Muscle of arm (tissue), 12 donors: Measurements from ENCODE around the gene STK31. TPM values are rescaled to one million over a fixed set of nuclear protein-coding genes. Genes with fewer than 3 reads are reported as not detected.
"Not testable (repeated sequence)": the region's sequence is repeated elsewhere in the genome, so short reads cannot be mapped to it uniquely, and the experiment has no call there.

Experiments
- DNase-seq: peaks from one replicate; pipeline ENCODE4 v3.0.0-alpha.2; 2013
- polyA plus RNA-seq, 12 donors: library from polyadenylated mRNA; unstranded; fragments of 120-200 nt; gene quantifications; one replicate each; pipeline ENCODE4 v1.2.1, GENCODE V29; 2013; ENCODE audit not compliant: insufficient read length in 12 of 12

The STK31 gene
- polyA plus RNA-seq, 12 donors = 0.53 to 1.9 (median 1.0) TPM; not detected in 2

DNA sequence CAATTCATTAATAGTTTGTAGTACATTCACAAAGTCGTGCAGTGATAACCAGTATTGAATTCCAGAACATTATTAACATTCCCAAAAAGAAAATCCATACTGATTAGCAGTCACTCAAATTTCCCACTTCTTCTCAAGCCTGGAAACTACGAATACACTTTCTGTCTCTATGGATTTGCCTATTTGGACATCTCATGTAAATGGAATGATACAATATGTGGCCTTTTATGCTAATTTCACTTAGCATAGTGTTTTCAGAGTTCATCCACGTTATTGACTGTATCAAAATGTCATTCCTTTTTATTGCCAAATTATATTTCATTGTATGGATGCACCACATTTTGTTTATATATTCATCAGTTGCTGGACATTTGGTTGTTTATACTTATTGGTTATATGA is 78.8 kb downstream of the STK31 start:
- DNase-seq = peak; percentile 6

DNA sequence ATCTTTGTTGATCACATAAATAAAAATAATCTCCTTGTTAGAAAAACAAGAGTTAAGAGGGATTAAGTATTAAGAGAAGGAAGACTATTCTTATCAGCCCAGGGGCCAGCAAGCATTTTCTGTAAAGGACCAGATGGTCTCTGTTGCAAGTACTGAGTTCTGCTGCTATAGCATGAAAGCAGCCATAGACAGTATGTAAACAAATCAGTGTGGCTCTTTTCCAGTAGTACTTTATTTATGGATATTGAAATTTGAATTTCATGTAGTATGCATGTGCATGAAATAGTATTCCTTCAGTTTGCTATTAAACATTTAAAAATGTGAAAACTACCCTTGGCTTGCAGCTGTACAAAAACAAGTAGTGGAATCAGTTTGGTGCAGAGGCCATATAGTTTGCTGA is 81.7 kb downstream of the STK31 start:
- no peak for DNase-seq

DNA sequence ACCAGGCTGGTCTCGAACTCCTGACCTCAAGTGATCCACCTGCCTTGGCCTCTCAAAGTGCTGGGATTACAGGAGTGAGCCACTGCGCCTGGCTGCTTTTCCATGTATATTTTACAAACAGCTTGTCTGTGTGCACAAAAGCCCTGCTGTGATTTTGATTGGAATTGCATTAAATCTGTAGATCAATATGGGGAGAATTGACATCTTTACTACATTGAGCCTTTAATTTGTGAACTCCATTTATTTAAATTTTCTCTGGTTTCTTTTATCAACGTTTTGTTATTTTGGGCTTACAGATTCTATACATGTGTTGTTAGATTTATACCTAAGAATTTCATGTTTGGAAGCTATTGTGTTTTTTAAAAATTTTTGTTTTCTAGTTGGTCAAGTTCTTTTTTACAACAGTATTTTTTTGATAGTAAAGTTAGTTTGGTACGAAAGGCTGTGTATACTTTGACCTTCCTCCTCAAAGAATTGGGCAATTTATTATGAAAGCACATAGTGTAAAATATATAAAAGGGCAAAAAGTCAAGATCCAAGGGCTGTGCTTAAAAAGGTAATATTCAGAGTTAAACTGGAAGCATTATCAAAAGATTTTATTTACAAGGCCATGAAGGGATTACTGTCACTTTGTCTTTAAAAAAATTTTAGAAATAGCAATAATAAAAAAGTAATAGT is 92.8 kb downstream of the STK31 start:
- no peak for DNase-seq

DNA sequence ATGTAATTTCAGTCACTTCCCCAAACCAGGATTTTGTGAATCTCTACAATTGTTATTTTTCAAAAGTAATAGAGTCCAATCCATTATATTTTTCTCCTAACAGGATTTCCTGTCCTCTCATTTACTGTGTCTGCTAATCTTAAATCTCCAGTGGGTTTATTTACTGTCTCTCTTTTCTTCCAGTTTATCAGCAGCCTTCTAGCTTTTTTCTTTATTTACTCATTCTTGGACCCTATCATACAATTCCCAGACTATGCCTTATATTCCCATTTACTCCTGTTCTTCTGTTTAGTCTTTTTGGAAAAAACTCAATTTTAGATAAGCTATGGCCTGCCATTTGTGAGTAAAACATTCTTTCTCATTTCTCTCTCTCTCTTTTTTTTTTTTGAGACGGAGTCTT is 94.7 kb downstream of the STK31 start:
- DNase-seq = no peak

DNA sequence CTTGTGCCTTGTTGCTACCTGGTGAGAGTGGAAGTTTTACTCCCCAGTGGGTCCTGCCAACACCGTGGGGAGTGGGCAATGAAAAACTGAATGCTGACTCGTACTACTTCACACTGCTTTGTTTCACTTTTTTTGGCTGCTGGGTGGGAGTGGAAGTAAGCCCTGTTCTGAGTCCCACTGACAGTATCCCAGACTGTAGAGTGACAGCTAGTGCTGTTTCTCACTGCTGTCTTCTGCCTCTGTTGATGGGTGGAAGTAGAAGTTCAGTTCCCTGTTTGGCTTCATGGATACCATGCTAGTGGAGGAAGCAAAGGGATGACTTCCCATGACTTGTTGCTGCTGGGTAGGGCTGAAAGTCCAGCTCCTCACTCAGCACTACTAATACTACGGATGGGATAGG is 98.4 kb downstream of the STK31 start:
- no peak for DNase-seq

DNA sequence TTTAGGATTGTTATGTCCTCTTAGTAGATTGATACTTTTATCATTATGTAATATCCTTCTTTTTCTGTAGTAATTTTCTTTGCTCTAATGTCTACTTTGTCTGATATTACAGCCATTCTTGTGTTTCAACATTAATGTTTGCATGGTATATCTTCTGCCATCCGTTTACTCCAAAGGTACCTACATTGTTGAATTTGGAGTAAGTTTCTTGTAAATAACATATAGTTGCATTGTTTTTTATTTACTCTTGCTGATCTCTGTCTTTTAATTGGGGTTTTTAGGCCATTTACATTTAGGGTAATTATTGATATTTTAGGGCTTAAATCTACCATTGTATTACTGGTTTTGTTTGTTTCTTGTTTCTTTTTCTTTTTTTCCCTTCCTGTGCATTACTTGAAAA is 100.1 kb downstream of the STK31 start:
- DNase-seq = no peak

DNA sequence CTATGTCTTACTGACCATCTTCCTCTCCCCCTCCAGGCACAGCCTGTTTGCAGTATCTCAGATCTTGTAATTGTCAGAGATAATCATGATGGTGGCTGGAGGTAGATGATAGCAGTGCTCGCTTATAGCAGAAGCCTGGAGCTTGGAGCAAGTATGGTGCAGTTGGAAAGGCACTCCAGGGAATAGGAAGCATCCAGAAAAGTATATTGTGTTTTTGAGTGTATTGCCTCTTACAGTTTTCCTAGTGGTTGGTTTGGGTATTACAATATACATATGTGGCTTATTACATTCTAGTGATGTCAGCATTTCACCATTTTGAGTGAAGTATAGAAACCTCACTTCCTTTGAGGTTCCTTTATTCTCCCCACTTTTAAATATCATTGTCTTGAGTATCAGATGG is 101.5 kb downstream of the STK31 start:
- no peak for DNase-seq

DNA sequence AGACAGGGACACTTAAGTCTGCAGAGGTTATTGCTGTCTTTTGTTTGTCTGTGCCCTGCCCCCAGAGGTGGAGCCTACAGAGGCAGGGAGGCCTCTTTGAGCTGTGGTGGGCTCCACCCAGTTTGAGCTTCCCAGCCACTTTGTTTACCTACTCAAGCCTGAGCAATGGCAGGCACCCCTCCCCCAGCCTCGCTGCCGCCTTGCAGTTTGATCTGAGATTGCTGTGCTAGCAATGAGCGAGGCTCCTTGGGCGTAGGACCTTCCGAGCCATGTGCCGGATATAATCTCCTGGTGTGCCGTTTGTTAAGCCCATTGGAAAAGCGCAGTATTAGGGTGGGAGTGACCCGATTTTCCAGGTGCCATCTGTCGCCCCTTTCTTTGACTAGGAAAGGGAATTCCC is 118.1 kb downstream of the STK31 start:
- not testable (repeated sequence) for DNase-seq

DNA sequence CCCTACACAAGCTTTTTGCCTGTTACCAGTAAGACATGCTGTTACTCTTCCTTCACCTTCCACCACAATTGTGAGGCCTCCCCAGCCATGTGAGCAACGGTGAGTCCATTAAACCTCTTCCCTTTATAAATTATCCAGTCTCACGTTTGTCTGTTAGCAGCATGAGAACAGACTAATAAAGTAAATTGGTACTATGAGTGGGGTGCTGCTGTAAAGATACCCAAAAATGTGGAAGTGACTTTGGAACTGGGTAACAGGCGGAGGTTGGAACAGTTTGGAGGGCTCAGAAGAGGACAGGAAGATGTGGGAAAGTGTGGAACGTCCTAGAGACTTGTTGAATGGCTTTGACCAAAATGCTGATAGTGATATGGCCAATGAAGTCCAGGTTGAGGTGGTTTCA is 122.7 kb downstream of the STK31 start:
- not testable (repeated sequence) for DNase-seq

DNA sequence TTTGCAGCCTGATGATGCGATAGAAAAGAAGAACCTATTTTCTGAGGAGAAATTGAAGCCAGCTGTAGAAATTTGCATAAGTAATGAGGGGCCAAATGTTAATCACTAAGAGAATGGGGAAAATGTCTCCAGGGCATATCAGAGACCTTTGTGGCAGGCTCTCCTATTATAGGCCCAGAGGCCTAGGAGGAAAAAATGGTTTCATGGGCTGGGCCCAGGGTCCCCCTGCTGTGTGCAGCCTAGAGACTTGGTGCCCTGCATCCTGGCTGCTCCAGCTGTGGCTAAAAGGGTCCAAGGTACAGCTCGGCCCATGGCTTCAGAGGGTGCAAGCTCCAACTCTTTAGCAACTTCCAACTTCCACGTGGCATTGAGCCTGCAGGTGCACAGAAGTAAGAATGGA is 123.4 kb downstream of the STK31 start:
- no peak for DNase-seq

DNA sequence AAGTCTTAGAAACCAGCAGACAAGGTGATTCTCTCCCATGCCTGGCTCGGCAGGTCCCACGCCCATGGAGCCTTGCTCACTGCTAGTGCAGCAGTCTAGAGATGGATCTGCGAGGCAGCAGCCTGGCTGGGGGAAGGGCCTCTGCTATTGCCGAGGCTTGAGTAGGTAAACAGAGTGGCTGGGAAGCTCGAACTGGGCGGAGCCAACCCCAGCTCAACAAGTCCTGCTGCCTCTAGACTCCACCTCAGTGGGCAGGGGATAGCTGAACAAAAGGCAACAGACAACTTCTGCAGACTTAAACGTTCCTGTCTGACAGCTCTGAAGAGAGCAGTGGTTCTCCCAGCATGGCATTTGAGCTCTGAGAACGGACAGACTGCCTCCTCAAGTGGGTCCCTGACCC is 134.8 kb downstream of the STK31 start:
- DNase-seq = not testable (repeated sequence)

DNA sequence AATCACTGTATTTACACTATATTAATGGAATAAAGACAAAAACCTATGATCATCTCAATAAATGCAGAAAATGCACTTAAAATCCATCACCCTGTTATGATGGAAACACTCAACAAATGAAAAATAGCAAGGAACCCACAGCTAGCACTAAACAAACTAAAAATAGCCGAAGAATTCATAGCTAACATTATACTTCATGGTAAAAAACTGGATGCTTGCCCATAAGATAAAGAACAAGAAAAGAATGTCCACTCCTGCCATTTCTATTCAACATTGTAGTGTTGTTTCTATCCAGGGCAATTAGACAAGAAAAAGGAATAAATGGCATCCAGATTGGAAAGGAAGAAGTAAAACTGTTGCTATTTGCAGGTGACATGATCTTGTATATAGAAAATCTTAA is 142.1 kb downstream of the STK31 start:
- no peak for DNase-seq

DNA sequence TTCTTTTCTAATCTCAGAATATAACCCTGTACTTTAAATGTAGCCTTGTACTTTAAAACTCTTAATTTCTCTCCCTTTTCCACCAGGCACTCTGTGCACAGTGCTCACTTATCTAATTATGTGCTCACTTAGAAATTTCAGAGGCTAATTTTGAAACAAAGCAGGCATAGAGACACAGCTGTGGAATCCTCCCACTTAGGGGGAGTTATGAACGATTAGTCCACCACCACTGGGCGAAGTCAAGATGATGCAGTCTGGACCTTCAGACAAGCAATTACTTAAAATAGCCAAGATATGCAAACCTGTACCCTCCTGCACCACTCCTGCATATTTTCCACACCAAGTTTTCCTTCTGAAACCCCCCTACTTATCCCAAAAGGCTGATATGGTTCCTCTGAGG is 143.0 kb downstream of the STK31 start:
- no peak for DNase-seq

DNA sequence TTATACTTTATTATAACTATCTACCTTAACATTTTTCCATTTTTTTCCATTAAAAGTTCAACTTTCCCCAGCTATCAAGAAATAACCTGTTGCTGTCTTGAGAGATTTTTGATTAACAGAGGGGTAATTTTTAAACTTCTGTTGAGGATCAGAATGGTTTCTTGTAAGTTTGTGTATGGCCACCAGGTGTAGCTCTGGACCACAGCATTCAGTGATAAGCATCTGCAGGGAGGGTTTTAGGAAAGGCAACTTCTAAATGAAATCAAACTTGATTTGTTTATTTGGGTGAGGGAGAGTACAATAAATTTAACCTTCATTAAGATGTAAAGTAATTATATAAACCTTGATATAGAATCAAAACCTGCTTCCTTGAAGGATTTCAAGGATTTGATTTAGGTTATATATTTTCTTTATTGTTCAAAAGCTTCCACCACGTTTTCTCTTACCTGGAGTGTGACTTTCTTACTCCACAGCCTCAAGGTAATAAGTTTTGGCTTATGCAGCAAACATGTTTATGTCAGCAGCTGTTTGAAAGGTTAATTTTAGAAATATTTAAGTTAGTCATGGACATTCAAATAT is 153.3 kb downstream of the STK31 start:
- peak; percentile 9 for DNase-seq

DNA sequence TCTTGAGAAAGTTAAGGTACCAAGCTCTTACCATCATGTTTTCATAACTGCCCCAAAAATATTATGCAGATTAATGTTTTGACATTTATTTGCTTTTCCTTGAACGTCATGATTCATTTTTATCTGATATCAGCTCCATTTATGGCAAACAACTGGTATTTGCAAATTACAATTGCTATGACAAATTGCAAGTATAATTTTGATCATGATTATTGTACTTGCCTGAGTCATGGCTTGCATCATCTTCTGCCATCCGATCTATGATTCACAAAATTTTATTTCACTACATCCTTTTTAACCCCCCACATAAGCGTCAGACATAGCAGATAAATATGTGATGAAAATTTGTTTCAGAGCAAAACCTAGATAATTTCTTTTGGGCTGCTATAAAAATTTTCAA is 155.0 kb downstream of the STK31 start:
- no peak for DNase-seq

DNA sequence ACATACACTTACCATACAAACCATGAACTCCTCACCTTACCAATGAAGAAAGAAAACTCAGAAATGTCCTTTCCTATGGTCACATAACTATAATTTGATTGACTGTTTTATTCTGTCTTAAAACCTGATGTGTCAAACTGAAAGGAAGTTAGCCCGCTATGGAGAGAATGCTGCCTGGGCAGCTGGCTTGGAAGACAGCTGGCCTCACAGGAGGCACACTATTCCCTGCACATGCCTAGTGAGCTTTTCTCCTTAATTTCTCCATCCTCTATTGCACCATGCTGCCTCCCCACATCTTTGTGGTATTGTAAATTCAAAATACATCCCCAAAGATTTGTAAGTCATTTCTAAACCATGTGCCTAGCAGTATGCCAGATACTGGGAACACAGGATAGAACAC is 163.3 kb downstream of the STK31 start:
- no peak for DNase-seq

DNA sequence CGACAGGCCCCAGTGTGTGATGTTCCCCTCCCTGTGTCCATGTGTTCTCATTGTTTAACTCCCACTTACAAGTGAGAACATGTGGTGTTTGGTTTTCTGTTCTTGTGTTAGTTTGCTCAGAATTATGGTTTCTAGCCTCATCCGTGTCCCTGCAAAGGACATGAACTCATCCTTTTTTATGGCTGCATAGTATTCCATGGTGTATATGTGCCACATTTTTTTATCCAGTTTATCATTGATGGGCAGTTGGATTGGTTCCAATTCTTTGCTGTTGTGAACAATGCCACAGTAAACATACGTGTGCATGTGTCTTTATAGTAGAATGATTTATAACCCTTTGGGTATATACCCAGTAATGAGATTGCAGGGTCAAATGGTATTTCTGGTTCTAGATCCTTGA is 166.5 kb downstream of the STK31 start:
- DNase-seq = not testable (repeated sequence)

Other genes starting within 250 kb of the STK31 start
- 10 to 100 TPM in 11 of 12 donors, not detected in 1; 22.1 to 57.4 (median 34.1) TPM for gene IGF2BP3, start 239.7 kb upstream of the STK31 start, polyA plus RNA-seq
- gene TRA2A, start 178.2 kb upstream of the STK31 start, polyA plus RNA-seq = over 10,000 TPM in 1 of 12 donors, 100 to 1,000 TPM in 9, 10 to 100 TPM in 2; 94.1 to 11,132 (median 133) TPM
- 10 to 100 TPM in 1 of 12 donors, 1 to 10 TPM in 10, not detected in 1; 6.3 to 24.0 (median 8.4) TPM for gene CCDC126, start 112.8 kb upstream of the STK31 start, polyA plus RNA-seq
- gene FAM221A, start 30.0 kb upstream of the STK31 start, polyA plus RNA-seq = 1 to 10 TPM in 10 of 12 donors, not detected in 2; 1.8 to 5.9 (median 3.4) TPM